K562 (cell line): ENCODE data around the gene BLOC1S4. TPM values are rescaled to one million over a fixed set of nuclear protein-coding genes. Genes with fewer than 3 reads are reported as not detected.

Source experiments
- ATAC-seq: fragments of 200-7000 bp; cut with Tn5 transposase; 3 replicates; pipeline ENCODE4 v1.9.1; 2020; ENCODE audit warnings: moderate library complexity
- BruUV-seq: library from RNA; stranded (reverse); fragments of 400-500 nt; replicated peaks from 2 replicates; lab custom pipeline; 2021; lab: Mats Ljungman, UMichigan
- CTCF ChIA-PET: fragments of 300-600 bp; formaldehyde crosslinking; extraction: SDS; loops from one replicate; lab custom pipeline; 2021; ENCODE audit warnings: low intra/inter-chr PET ratio; lab: Yijun Ruan, JAX
- POLR2A ChIA-PET: fragments of 300-600, 350-650 bp; sonication (Branson Sonifier 250); formaldehyde crosslinking; extraction: SDS; loops from one replicate; lab custom pipeline; 2021; ENCODE audit warnings: antibody characterized with exemption, inconsistent platforms; lab: Yijun Ruan, JAX
- DNase-seq, 4 experiments: peaks; one replicate each; pipeline versions ENCODE4 v3.0.0 to v3.0.0-alpha.2; 2011 to 2018; ENCODE audit warnings: low spot score in 3 of 4, mixed read lengths in 3 of 4; ENCODE audit errors: extremely low read depth in 1 of 4
- FAIRE-seq: peaks from 2 replicates; lab custom pipeline; 2011; peaks lifted over from hg19 to GRCh38; lab: Jason Lieb, UNC
- H2AFZ ChIP-seq: 2 replicates; pipeline ENCODE4 v1.6.0; 2011; ENCODE audit warnings: low read depth, low read length, control low read depth, inconsistent platforms
- H3K27ac ChIP-seq: fragments of 200-600 bp; 3 replicates; pipeline ENCODE4 v1.8.0; 2011; ENCODE audit warnings: low read depth, mild to moderate bottlenecking, control low read depth, inconsistent platforms, low read length, moderate library complexity, mixed read lengths; ENCODE audit errors: extremely low read depth
- H3K27me3 ChIP-seq, 2 experiments: fragments of 300-600 bp in 1 of 2; 2 replicates in 1 of 2; 3 replicates in 1 of 2; pipeline versions ENCODE4 v1.6.0 to v1.8.0; 2011; ENCODE audit warnings: inconsistent platforms in 2 of 2, low read length in 2 of 2, mild to moderate bottlenecking in 1 of 2, mixed read lengths in 1 of 2, moderate library complexity in 1 of 2; ENCODE audit not compliant: control insufficient read depth in 2 of 2, insufficient read depth in 2 of 2
- H3K36me3 ChIP-seq: fragments of 300-600 bp; 3 replicates; pipeline ENCODE4 v1.8.0; 2011; ENCODE audit warnings: mild to moderate bottlenecking, low read length, inconsistent platforms; ENCODE audit not compliant: control insufficient read depth, insufficient read depth
- H3K4me1 ChIP-seq, 2 experiments: fragments of 200-600 bp in 1 of 2; replicated peaks in 1 of 2; 2 replicates in 1 of 2; 3 replicates in 1 of 2; pipeline versions ENCODE4 v1.5.1 to v1.8.0; 2011; ENCODE audit warnings: inconsistent platforms in 2 of 2, low read length in 2 of 2, mild to moderate bottlenecking in 1 of 2, mixed read lengths in 1 of 2, moderate library complexity in 1 of 2; ENCODE audit not compliant: control insufficient read depth in 2 of 2, insufficient read depth in 2 of 2
- H3K4me2 ChIP-seq: 2 replicates; pipeline ENCODE4 v1.6.1; 2011; ENCODE audit warnings: low read length, control low read depth, inconsistent platforms, mixed read lengths; ENCODE audit not compliant: insufficient read depth
- H3K4me3 ChIP-seq: fragments of 200-600 bp; sonication (generic), shearing (Covaris generic); 2 replicates; pipeline ENCODE4 v1.5.1; 2016; ENCODE audit warnings: control low read depth, inconsistent platforms
- H3K79me2 ChIP-seq: fragments of 200-600 bp; 3 replicates; pipeline ENCODE4 v1.8.0; 2011; ENCODE audit warnings: low read length, inconsistent platforms; ENCODE audit not compliant: control insufficient read depth, insufficient read depth
- H3K9ac ChIP-seq, 2 experiments: 2 replicates each; pipeline versions ENCODE4 v1.6.0 to v1.6.1; 2011; ENCODE audit warnings: low read depth in 2 of 2, low read length in 2 of 2, control low read depth in 1 of 2, inconsistent platforms in 1 of 2, mild to moderate bottlenecking in 1 of 2, mixed read lengths in 1 of 2; ENCODE audit not compliant: insufficient read depth in 1 of 2
- H3K9me1 ChIP-seq: one replicate; pipeline ENCODE4 v1.6.0; 2011; ENCODE audit warnings: inconsistent platforms, mild to moderate bottlenecking, low read length, moderate library complexity; ENCODE audit not compliant: control insufficient read depth, insufficient read depth
- H3K9me3 ChIP-seq: replicated peaks from 2 replicates; pipeline ENCODE4 v1.5.1; 2011; ENCODE audit warnings: low read depth, low read length, inconsistent platforms; ENCODE audit not compliant: control insufficient read depth, insufficient read depth
- H4K20me1 ChIP-seq: replicated peaks from 2 replicates; pipeline ENCODE4 v1.6.1; 2011; ENCODE audit warnings: low read length, inconsistent platforms, mixed read lengths; ENCODE audit not compliant: control insufficient read depth, insufficient read depth
- CBX5 ChIP-seq: IDR thresholded peaks from 2 replicates; pipeline ENCODE4 v1.6.1; 2014; ENCODE audit warnings: low read depth, borderline replicate concordance
- EWSR1 ChIP-seq: fragments of 450-650 bp; IDR thresholded peaks from 2 replicates; pipeline ENCODE4 v1.6.1; 2018; ENCODE audit warnings: borderline replicate concordance, mild to moderate bottlenecking, low read depth, moderate library complexity; ENCODE audit not compliant: partially characterized antibody
- HSF4 ChIP-seq: fragments of 250-450 bp; sonication (Bioruptor Pico); IDR thresholded peaks from 2 replicates; pipeline ENCODE4 v2.1.2; 2022; ENCODE audit warnings: mild to moderate bottlenecking, moderate library complexity, borderline replicate concordance
- NCOR1 ChIP-seq: fragments of 450-650 bp; IDR thresholded peaks from 2 replicates; pipeline ENCODE4 v1.6.1; 2016; ENCODE audit warnings: mild to moderate bottlenecking, moderate library complexity
- SIX5 ChIP-seq, 2 experiments: IDR thresholded peaks; 2 replicates each; pipeline ENCODE4 v1.6.1; 2011; ENCODE audit warnings: low read length in 2 of 2, borderline replicate concordance in 1 of 2, low read depth in 1 of 2, mild to moderate bottlenecking in 1 of 2, moderate library complexity in 1 of 2; ENCODE audit not compliant: insufficient read depth in 1 of 2
- TRIM24 ChIP-seq, 2 experiments: fragments of 450-650 bp; IDR thresholded peaks; 2 replicates each; pipeline ENCODE4 v1.6.1; 2016
- ZBTB1 ChIP-seq: sonication (generic); formaldehyde crosslinking; IDR thresholded peaks from 2 replicates; pipeline ENCODE4 v1.8.1; 2023; ENCODE audit warnings: missing genetic modification reagents, low read depth, mild to moderate bottlenecking, borderline replicate concordance
- ZNF507 ChIP-seq: conservative IDR thresholded peaks from 2 replicates; pipeline ENCODE4 v1.6.1; 2017; ENCODE audit warnings: missing genetic modification characterization, missing compliant biosample characterization
- WGBS: fragments of 100-300 bp; shearing (Covaris generic); methylation state at CpG from one replicate; pipeline ENCODE4 v1.1.6; 2016; ENCODE audit warnings: low coverage, mixed read lengths; ENCODE audit not compliant: insufficient coverage; ENCODE audit errors: missing lambda C conversion rate; 5-methylcytosine and 5-hydroxymethylcytosine counted together
- in situ Hi-C: fragments of 300-500 bp; cut with MboI; formaldehyde crosslinking; loops from 4 replicates; pipeline ENCODE4 v1.15.0; 2018; ENCODE audit warnings: inconsistent platforms, mixed read lengths
- intact Hi-C: fragments of 100-400 bp; cut with micrococcal nuclease; formaldehyde crosslinking; loops from 2 replicates; pipeline ENCODE4 v1.14.2; 2022
- polyA plus RNA-seq, 8 experiments: library from polyadenylated mRNA; depleted of rRNA in 4 of 8; stranded (reverse) in 5 of 8; unstranded in 3 of 8; fragments of >200 nt; fragmentation: Nextera tagmentation in 2 of 8; fragmentation: Illumina TruSeq in 1 of 8; extraction: Ambion mirVana in 2 of 8; extraction: Trizol in 1 of 8; gene quantifications; 2 replicates each; pipeline versions ENCODE4 v1.2.1 to v1.2.3, GENCODE V29; 2011 to 2014; ENCODE audit warnings: inconsistent platforms in 1 of 8, missing spikeins in 1 of 8
- total RNA-seq, 7 experiments: library from RNA; depleted of rRNA in 6 of 7; stranded (reverse); fragments of >200 nt in 6 of 7; fragmentation: Illumina TruSeq in 2 of 7; extraction: Trizol in 2 of 7; gene quantifications; 2 replicates each; pipeline versions ENCODE4 v1.2.1 to v1.2.3, GENCODE V29; 2011 to 2021; ENCODE audit warnings: low replicate concordance in 1 of 7
- TF ChIP-seq, protein P1 (sequence below), 3 experiments: fragments of 200-800 bp in 1 of 3; sonication (Bioruptor generic) in 1 of 3; sonication (generic) in 1 of 3; formaldehyde crosslinking in 1 of 3; IDR thresholded peaks; 2 replicates each; pipeline versions ENCODE4 v1.6.1 to v1.8.0; 2016 to 2022; ENCODE audit warnings: mild to moderate bottlenecking in 2 of 3, missing compliant biosample characterization in 2 of 3, missing genetic modification characterization in 2 of 3, missing genetic modification reagents in 1 of 3

Gene BLOC1S4
- total and polyA plus RNA-seq, 9 of the 15 experiments (the other 6 are each of a cell fraction or from before 2014, with no cell fraction given), result 3.1 to 31.6 (median 11.2) TPM

GRCh38 chr4:6764976-6765620 is 49.1 kb downstream of the BLOC1S4 start (continued):
- TF ChIP-seq NCOR1, result no peak
- TF ChIP-seq HSF4 (CRISPR knock-in tag), result no peak
- TF ChIP-seq CBX5, result no peak
- no peak for TF ChIP-seq EWSR1
- no peak for TF ChIP-seq TRIM24 (IDR thresholded peaks at IDR 0.05)
- TF ChIP-seq SIX5 (IDR thresholded peaks at IDR 0.05; ENCODE audit: borderline replicate concordance in 1 of 2, insufficient read depth in 1 of 2, low read depth in 1 of 2, low read length in 2 of 2), result no peak
- no peak for TF ChIP-seq ZNF507
- no peak for TF ChIP-seq ZBTB1 (CRISPR knock-in tag)
- TF ChIP-seq, protein P1, sequence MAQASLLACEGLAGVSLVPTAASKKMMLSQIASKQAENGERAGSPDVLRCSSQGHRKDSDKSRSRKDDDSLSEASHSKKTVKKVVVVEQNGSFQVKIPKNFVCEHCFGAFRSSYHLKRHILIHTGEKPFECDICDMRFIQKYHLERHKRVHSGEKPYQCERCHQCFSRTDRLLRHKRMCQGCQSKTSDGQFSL (CRISPR knock-in tag; IDR thresholded peaks at IDR 0.05), result no peak
- TF ChIP-seq, protein P1 (tag; IDR thresholded peaks at IDR 0.05), result no peak

DNA sequence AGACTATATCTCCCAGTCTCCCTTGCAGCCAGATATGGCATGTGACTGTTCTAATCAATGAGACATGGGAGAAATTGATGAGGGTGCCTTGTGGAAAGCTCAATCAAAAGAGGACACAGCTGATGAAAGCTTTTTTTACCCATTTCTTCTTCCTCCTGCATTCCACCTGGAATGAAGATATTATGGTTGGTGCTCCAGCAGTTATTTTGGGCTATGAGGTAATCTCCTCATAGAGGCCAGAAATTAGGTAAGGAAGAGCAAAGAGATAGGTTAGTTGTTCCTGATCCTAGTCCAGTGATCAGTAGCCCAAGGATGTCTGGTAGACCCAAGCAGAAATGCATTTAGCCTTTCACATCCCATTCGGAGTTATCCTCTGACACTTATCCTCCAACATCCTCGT is 49.7 kb downstream of the BLOC1S4 start:
- intact Hi-C loops, result no loop called here
- H3K27me3 ChIP-seq, result 0 out of 5 replicates have a peak, but pooled peaks cover 0 to 4% of the 10 kb centered on the region in 2 experiments
- H3K4me2 ChIP-seq, result no peak overlapping the region
- H3K4me1 ChIP-seq, result peaks cover 19 to 31% of the 10 kb centered on the region in 2 experiments
- 43% methylated on average over 2 of the region's 2 CpGs for WGBS
- H4K20me1 ChIP-seq, result no peaks in the 10 kb centered on the region
- H3K79me2 ChIP-seq, result no peaks in the 10 kb centered on the region
- no peaks in the 10 kb centered on the region for H3K9me3 ChIP-seq
- BruUV-seq, result no TSS peak
- no peaks in the 10 kb centered on the region for H3K36me3 ChIP-seq
- H3K4me3 ChIP-seq, result no peak overlapping the region
- no peak overlapping the region for H3K27ac ChIP-seq
- H3K9ac ChIP-seq, result no peak overlapping the region
- FAIRE-seq (no peak), DNase-seq (no peak), ATAC-seq (no peak)
- CTCF ChIA-PET, result no interaction called here
- POLR2A ChIA-PET, result no interaction called here
- no peak overlapping the region for H2AFZ ChIP-seq
- H3K9me1 ChIP-seq, result no peaks in the 10 kb centered on the region
- in situ Hi-C loops, result loop anchor here (5.0 kb wide), 1 partner anchor 43 kb away; no protein-coding TSS in a partner anchor
